ENCODE results near the gene PAX5.
A peak's percentile ranks its signal among the peaks of the same experiment; 100 is the strongest.
"Not testable (repeated sequence)": the region's sequence is repeated elsewhere in the genome, so short reads cannot be mapped to it uniquely, and the experiment has no call there.

The PAX5 gene

DNA sequence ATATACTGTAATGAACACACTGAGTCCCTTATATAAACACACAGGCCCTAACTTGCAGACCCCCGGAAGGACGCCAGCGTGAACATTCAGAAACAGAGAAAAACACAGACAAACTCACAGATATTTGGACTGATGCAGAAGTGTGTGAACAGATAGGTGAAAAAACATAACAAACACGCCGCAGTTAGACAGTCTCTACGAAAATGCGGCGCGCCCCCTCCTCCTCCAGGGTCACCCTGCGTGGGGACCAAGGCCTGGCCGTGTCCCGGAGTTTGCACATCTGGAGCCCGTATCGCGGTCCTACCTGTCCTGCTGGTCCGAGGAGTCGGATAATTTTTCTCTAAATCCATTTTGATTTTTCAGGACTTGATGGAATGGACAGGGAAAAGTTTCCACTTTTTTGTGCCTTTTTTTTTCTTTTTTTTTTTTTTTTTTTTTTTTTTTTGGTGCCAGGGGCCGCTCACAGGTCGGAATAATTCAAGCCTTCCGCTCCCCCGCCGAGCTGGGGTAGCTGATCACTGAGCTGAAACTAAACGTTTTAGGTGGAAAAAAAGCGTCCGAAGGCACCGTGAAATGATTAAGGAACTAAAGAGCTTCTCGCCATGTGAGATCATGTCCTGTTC lies at the start of gene PAX5:
PAX5 (minus strand) TSS at position 587 of the 623 bp plus-strand sequence; CDS start at position 350, 237 bp downstream.
- no peak for DNase-seq (ENCODE audit: low read depth in 3 of 3)

DNA sequence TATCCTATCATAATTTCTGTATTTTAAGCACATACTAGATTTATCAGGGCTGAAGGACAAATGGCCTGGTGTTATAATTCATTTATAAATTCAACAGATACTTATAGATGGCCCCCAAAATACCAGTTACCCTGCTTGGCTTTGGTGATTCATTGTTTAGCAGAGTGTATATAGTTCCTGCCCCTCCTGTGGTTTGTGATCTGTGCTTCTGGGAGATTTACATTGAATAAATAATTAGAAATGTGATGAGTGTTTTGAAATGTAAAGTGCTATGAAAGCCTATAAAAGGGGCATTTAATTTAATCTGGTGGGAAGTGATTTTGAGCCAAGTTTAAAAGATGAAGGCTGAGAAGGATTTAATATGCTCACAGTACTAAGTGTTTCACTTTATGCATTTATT lies 49.6 kb upstream of the PAX5 start:
- DNase-seq (ENCODE audit: low read depth in 3 of 3), result no peak

GRCh38 chr9:37082214-37082765 lies 48.2 kb upstream of the PAX5 start:
- no peak for DNase-seq (ENCODE audit: low read depth in 3 of 3)

DNA sequence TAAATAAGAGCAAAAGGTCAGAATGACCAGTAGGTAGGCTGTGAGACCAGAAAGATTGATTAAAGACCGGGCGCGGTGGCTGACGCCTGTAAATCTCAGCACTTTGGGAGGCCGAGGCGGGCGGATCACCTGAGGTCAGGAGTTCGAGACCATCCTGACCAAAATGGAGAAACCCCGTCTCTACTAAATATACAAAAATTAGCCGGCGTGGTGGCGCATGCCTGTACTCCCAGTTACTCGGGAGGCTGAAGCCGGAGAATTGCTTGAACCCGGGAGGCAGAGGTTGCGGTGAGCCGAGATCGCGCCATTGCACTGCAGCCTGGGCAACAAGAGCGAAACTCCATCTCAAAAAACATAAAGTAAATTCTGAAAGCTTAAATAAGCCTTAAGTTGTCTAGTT lies 47.4 kb upstream of the PAX5 start:
- not testable (repeated sequence) for DNase-seq (ENCODE audit: low read depth in 3 of 3)

DNA sequence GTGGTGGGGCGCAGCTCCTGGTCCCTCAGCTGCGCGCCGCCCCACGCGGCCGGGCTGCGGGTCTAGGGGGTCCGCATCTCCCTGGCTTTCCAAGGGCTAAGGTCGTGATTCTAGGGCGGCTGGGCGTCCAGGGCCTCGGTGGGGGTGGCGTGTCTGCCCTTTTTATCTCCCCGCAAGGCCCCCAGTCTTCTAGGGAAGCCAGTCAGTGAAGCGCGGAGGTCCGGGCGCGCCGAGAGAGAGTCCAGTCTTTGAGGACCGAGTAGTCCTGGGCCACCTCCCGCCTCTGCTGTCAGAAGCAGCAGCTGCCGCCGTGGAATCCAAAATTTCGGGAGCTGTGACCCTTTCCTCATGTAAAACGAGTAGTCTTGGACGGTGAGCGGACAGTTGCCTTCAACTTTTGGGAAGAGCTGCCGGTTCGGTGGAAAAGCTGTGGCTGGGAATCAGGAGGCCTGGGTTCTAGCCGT lies 46.1 kb upstream of the PAX5 start:
- DNase-seq (ENCODE audit: low read depth in 3 of 3), result not testable (repeated sequence)

DNA sequence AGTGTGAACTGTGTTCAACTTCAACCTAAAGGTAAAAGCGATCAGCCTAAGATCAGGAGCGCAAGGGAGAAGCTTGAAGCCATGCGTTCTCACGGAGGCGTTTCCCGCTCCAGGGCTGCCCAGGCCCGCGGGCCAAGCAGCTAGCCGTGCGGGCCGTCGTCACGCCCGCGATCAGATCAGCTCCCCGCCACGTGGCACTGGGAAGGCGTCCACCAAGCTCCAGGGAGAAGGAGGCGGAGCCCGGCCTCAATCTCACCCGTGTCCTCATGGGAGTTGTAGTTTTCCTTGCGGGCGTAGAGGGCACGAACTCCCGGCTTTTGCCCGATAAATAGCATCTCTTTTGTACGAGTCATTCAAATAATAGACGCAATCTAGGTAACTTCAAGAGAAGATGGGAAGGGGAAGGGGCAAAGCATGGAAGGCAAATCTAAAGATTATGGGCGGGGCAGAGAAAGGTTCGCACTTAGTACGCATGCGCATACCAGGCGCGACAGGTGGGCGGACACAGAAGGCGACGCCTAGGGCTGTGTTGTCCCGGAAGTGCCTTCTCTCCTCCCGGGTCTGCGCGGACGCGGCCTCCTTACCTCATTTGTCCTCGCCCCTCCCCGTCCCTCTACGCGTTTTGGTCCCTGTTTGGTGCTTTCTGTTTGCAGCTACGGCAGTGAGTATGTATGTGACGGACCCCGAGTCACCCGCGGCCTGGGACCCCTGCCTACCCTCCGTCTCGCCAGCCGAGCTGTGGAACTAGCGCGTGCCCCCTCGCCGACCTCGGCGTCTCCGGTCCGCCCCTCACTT lies 45.5 kb upstream of the PAX5 start:
- DNase-seq (ENCODE audit: low read depth in 3 of 3), result peak; percentile 84 to 91 (median 84)

- not testable (repeated sequence) for DNase-seq (ENCODE audit: low read depth in 3 of 3)
These were observed 40.7 kb upstream of the PAX5 start for GRCh38 chr9:37074790-37075189.

DNA sequence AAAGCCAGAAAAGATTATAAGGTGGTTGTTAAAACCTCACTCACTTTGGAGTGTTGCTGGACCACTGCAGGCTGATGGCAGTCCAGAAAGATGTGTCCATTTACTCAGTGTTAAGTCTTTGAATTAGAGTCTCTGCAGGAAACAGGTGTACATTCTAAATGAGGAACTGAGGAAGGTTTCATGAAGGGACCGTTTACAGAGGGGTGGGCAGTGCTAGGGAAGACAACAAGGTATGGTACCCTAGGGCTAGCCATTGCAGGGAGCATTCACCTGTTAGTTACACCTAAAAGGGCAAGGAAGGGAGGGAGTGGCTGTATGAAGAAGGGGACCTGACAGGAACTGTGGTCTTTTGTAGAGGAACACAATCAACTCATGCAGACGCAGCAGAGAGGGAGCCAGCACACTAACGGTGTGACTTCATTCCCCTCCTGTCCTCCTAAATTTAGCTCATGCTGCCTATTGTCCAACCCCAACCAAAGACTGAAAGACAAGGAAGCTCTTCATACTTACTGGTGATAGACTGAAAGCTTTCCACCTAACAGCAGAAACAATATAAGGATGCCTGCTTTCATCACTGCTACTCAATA lies 32.2 kb upstream of the PAX5 start:
- no peak for DNase-seq (ENCODE audit: low read depth in 3 of 3)

DNA sequence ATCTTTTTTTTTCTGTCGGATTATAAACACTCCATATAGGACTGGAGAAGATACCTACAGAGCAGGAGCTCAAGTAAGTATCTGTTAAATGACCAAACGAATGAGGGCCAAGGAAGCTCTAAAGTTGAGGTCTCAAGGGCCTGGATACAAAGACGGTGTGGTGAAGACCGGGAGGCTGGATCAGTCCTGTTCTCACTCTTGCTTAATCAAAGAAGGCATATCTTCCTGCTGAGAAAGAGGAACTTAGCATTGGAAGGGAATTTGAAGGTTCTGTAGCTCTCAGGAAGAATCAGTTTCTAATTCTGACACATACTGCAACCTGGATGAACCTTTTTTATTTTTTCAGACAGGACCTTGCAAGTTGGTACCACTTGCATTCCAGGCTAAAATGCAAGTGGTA lies 28.3 kb upstream of the PAX5 start:
- no peak for DNase-seq (ENCODE audit: low read depth in 3 of 3)

- DNase-seq (ENCODE audit: low read depth in 3 of 3), result no peak
These were observed 27.7 kb upstream of the PAX5 start for GRCh38 chr9:37061768-37062167.

GRCh38 chr9:37060833-37061232 lies 26.8 kb upstream of the PAX5 start:
- DNase-seq (ENCODE audit: low read depth in 3 of 3), result no peak

DNA sequence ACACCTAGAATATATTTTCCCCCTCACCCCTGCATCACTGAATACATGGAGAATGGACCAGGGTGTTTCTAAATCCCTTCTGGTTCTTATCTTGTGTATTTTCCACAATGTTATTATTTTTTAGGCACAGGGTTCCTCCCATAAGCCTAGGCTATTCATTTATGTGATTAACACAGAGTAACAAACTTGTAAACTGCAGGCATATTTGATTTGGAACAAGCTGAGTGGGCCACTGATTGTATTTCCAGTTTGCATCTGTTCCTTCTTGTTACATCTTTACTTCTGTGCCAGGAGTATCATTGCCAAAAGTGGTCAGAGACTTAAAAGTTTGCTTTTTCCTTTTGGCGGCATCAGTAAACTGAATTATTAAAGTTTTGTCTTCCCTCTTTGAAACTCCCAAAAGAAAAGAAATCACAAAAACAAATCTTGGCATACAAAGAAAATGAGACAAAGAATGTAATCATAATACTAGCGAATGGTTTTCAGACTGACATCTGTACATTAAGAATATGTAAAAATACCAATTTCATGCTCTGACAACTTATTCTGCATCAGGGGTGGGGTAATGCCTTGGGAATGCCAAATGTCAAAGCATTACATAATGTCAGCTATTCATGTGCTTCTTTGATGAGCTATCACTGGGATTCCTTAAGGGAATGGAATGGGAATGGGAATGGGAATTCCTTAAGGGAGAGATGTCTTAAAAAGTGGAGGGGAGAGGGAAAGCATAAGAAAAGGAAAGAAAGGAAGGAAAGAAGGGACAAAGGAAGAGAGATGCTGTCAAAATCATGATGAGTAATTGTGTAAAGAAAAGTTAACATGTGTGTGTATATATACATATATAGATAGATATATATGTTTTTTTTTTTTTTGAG lies 22.2 kb upstream of the PAX5 start:
- no peak for DNase-seq (ENCODE audit: low read depth in 3 of 3)

DNA sequence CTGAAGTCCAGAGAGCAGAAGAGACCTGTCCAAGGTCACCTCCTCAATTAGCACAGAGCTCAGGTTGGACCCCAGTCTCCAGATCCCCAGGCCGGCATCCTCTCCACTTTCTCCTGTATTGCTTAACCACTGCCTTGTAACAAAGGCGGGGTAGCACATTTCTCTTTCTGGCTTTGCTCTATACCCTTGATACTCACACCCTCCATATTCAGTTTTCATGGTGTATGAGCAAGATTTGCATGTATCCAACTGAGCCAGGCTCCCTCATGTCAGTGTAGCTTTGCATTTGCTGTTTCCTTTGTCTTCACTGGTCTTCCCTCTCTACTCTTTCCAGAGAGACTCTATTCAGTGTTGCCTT lies 20.3 kb upstream of the PAX5 start:
- DNase-seq (ENCODE audit: low read depth in 3 of 3), result not testable (repeated sequence)

DNA sequence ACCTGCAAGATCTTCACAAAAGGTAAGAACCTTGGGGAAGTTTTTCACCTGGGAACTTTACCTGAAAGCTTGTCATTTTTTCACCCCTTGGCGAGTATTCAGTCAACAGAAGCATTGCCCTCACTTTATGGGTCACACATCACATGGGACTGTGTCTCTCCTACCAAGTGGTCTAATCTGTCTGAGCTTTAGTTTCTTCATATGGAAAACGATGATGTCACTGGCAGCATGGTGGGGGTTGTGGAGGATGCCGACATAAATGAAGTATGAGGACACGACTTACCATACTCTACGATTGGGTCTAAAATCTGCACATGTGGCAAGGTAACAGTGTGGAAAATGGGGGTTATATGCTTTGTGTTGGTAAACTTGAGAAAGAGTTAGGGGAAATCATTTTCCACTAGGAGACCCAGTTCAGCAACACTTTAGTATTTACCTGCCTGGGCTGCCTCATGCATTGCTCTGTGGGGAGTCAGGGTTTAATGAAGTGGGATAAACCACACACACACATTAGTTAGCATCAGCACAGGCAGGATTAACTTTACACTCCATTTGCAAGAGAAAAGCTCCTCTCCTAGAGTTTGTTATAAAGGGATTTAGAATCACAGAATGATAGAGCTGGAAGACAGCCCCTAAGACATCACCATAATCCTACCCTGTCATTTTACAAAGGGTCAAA lies 19.8 kb upstream of the PAX5 start:
- no peak for DNase-seq (ENCODE audit: low read depth in 3 of 3)

DNA sequence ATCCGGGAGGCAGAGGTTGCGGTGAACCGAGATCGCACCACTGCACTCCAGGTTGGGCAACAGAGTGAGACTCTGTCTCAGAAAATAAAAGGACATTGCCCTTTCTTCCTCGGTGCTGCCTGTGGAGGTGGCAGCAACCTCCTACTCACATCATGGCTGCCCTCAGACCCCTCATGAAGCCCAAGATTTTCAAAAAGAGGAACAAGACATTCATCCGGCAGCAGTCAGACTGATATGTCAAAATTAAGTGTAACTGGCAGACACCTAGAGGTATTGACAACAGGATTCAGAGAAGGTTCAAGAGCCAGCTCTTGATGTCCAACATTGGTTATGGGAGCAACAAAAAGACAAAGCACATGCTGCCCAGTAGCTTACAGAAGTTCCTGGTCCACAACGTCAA lies 12.6 kb upstream of the PAX5 start:
- DNase-seq (ENCODE audit: low read depth in 3 of 3), result no peak

DNA sequence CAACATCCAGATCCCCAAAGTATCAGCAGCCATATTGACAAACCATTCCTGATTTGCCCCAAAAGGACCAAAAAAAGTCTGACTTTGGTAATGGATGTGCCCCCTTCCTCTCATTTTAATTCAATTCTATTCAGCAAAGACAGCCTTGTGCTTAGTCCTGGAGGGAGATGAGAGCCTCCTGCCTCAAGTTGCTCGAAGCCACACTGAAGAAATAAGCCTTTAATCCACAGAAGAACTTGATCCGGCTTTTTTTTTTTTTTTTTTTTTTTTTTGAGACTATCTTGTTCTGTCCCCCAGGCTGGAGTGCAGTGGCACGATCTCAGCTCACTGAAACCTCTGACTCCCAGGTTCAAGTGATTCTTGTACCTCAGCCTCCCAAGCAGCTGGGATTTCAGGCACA lies 8.4 kb upstream of the PAX5 start:
- DNase-seq (ENCODE audit: low read depth in 3 of 3), result no peak

DNA sequence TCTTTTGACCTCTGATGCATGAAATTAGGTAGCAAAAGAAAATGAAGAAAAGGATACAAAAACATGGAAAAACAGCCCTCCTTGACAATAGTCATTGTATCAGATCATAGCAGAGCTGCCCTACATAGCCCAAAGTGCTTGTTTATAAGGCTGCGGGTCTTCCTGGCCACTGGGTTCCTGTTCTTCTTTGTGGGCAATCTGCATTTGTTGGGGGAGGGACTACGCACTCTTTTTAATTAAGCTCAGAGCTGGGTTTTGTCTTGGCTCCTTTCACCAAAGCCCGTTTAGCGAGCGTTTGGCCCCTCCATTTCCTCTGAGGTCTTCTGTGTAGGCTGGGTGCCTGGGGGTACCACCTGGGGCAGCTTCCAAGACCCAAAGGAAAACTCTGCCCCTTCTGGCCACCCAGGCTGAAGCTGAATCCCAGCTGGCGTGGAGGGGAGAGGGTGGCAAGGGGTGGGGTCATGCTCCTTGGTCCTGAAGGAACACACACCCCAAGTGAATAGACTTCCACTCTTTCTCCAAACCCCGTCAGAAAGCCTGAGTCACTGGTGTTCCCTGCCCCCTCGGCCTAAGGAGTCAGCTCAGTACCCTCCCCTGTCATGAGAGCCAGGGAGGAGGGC lies 6.5 kb upstream of the PAX5 start:
- DNase-seq (ENCODE audit: low read depth in 3 of 3), result no peak

GRCh38 chr9:37038943-37039464 lies 4.9 kb upstream of the PAX5 start:
- DNase-seq (ENCODE audit: low read depth in 3 of 3), result no peak

DNA sequence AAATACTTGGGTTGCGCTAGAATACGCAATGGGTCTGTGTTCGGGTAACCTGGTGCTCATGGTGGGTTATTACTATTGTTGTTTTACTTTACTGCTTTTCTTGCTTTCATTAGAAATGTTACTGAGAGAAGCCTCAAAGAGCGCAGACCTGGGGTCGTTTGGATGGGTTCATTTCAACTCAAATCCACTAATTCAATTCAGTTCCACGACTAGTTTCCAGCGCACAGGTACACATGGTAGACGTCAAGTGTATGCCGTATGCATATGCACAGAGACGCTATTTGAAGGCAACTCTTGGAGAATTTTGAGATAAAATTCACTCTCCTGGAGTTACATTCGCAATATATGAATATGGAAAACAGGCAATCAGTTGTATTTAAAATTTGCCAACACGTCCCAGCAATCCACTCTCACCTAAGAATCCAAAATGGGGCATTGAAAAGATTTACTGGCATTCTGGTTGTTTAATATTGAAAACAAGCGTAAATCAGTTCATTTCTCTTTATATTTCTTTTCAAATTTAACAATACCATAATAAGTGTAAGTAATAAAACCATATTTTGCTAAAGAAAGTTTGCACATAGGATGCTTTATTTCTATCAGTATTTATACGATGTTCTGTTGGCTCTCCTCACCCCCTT lies 4.4 kb upstream of the PAX5 start:
- no peak for DNase-seq (ENCODE audit: low read depth in 3 of 3)

All from stimulated activated CD4-positive, alpha-beta T cell treated with anti-CD3 and anti-CD28 coated beads, TNF-alpha, amount 100 ng/mL, for 48 hours (primary cell).